NCI-H1417 treated with DMSO at 0.1 percent for 48 hours (cell line): ENCODE data around the gene SOX8.
"Not testable (repeated sequence)": the region's sequence is repeated elsewhere in the genome, so short reads cannot be mapped to it uniquely, and the experiment has no call there.

Source experiments
- DNase-seq: peaks from one replicate; lab custom pipeline; 2025; lab: John Stamatoyannopoulos, UW

The SOX8 gene

DNA sequence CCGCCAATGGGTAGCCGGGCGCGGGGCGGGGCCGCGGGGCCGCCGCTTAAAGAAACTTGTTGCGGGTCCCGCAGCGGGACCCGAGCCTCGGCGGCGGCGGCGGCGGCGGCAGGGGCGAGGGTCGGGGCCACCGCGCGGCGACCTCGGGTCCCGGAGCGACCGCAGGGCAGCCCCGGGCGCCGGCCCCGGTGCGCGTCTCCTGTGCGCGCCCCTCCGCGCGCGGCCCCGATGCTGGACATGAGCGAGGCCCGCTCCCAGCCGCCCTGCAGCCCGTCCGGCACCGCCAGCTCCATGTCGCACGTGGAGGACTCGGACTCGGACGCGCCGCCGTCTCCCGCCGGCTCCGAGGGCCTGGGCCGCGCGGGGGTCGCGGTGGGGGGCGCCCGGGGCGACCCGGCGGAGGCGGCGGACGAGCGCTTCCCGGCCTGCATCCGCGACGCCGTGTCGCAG is at the start of gene SOX8:
Gene SOX8 (plus strand): TSS at position 76 of the 450 bp plus-strand sequence. CDS start 153 bp downstream, at position 229.
- no peak for DNase-seq

DNA sequence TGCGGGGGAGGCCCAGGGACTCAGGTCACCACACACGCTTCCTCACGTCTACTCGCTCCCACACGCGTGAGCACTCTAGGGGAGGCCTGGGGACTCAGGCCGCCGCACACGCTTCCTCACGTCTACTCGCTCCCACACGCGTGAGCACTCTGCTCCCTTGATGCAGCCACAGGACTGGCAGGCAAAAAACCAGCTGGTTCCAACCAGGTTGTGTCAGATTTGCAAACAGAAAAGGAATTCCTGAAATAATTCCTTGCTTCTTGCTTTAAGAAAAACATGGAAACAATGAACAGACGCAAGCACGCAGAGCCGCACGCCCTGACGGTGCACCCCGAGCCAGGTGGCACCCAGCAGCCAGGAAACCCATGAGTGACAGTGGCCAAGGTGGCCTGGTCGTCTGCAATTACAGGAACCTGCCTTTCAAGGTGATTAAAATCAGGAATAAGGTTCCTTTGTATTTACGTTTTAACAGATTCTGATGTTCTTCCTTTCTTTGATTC is 48.7 kb upstream of the SOX8 start:
- DNase-seq: no peak

DNA sequence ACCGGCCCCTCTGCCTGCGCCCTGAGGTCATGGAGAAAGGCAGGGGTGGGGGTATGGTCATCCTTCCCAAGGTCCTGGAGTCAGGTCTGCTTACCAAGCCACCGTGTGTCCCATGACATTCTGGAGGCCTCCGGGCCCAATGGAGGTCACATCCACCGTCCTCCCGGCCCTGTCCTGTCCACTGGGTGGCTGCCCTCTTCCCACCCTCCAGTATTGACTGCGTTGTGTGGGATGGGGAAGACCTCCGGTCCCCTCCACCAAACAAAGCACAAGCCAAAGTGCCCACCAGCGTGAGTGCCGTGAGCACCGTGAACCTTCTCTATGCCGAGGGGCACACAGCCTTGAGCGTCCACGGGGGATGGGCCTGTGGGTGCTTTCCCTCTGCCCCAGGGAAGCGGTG is 48.0 kb upstream of the SOX8 start:
- no peak for DNase-seq

DNA sequence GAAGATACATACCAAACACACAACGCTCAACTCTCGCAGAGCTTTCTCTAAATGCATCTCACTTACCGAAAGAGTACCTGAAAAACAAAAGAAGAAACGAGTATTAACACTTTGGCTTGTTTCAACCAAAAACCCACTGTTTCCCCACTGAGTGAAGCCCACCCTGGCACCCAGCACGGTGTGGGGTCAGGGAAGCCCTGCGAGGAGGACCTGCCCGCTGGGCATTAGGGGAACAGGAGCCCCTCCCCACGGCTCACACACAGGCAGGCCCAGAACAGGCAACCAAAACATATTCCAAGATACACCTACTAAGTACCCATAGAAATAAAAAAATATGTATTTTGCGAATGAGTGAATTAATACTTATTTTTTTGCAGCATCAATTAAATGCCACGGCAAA is 47.4 kb upstream of the SOX8 start:
- no peak for DNase-seq

DNA sequence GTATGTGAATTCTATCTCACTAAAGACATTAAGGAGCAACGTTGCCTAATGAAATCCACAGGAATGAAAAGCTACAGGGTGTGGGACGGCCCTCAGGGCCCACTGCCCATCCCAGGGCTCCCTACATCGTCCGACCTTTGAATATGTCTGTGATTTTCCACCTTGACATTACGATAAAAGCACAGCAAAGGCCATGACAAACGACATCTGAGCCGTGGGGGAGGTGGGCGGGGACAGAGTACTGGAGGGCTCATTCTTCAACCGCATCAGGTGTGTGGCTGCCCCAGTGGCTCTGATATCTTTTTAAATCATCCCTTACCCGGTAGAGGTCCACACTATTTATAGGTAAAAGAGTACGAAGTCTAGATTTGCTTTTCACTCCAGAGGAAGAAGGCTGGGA is 45.9 kb upstream of the SOX8 start:
- no peak for DNase-seq

DNA sequence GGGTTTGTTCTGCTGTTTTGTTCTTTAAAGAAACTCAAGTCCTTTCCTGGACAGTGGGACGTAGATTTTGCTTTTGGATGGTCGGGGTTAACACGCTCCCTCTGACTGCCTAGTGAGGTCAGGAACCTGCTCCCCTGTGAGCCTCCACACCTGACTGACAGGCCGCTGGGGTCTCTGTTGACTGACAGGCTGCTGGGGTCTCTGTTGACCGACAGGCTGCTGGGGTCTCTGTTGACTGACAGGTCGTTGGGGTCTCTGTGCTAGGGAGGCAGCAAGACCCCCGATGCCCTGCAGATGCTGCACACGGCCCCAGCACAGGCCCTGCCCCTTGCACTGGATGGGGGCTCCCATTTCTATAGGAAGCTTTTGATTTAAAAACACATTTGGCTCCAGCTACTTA is 44.3 kb upstream of the SOX8 start:
- DNase-seq: no peak

DNA sequence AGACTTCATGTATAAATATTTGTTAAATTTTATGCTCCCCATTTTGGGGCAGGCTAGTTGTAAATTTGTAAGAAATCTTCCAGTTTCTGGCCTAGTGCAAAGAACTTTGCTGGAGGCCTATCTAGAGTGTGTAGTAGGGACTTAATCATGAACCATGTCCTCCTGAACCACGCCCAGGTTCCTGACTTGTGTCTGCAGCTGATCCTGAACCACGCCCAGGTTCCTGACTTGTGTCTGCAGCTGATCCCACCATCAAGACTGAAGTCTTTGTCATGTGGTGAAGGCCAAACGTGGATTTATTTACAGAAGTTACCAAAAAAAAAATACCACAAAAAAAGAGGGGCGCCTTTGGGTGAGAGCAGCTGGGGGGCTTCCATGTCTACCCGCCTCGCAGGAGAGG is 43.8 kb upstream of the SOX8 start:
- no peak for DNase-seq

DNA sequence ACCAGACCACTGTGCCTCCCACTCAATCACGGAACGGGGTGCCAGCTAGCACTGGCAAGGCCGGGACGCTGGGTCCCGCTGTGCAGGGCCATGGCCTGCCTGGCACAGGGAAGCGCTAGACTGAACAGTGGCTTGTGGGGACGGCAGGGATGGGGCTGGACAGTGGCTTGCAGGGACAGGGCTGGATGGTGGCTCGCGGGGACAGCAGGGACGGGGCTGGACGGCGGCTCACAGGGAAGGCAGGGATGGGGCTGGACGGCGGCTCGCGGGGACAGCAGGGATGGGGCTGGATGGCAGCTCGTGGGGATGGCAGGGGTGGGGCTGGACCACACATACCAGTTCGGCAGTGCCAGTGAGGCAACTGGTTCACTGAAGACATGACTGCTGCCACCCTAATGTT is 43.4 kb upstream of the SOX8 start:
- DNase-seq: no peak

DNA sequence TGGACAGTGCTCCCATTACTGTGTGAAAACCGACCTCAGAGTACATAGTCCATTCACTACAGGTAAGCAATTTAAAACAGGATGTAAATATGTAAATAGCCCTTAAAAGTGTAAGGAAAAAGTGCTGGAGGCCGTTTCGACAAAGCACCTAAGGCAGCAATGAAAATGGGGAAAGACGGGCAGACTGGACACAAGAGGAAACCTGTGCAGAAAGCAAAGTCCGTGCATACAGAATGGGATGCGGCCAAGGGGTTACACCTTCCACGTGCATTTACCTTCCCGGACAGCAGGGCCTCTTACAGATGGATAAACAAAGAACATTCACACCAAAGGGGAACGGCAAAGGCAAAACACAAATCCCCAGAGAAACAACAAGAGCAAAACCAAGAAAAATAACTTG is 42.8 kb upstream of the SOX8 start:
- no peak for DNase-seq

DNA sequence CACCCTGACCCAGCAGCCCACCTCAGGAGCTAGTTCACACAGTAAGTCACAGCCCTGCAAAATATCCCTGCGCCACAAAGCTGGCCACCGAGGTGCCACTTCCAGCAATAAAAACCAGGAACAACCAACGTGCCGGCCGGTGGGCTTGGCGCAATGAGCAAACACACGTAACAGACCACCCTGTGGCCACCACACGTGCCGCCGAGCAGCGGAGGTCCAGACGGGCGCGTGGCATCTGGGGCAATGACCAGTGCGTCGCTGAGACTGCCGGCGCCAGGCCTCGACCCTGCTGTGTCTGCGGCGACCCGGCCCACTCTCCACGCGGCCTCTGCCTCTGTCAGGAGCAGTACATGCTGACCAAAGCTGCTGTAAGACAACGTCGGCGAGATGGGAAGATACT is 42.3 kb upstream of the SOX8 start:
- no peak for DNase-seq

DNA sequence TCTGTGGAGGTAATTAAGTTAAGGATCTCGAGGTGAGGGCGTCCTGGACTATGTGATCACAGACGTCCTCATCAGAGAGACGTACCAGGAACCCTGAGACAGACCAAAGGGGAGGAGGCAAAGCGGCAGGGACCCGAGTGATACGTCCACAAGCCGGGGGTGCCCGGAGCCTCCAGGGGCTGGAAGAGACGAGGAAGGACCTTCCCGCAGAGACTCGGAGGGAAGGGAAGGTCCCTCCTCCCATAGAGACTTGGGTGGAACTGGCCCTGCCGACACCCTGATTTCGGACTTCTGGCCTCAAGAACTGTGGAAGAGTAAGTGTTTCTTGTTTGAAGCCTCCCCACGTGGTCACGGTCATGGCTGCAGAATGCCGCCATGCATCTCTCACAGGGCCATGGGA is 41.6 kb upstream of the SOX8 start:
- DNase-seq: no peak

DNA sequence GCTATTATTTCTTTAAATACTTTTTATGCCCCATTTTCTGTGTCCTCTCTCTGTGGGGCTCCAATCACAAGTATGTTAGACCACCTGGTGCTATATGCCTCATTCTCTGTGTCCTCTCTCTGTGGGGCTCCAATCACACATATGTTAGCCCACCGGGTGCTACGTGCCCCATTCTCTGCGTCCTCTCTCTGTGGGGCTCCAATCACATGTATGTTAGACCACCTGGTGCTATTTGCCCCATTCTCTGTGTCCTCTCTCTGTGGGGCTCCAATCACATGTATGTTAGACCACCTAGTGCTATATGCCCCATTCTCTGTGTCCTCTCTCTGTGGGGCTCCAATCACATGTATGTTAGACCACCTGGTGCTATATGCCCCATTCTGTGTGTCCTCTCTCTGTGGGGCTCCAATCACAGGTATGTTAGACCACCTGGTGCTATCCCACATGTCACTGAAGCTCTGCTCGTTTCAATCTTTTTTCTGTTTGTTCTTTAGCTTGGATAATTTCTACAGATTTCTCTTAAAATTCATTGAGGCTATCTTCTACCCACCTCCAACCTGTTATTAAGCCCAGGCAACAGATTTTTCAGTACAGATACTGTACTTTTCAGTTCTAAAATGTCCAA is 39.0 kb upstream of the SOX8 start:
- DNase-seq: no peak

DNA sequence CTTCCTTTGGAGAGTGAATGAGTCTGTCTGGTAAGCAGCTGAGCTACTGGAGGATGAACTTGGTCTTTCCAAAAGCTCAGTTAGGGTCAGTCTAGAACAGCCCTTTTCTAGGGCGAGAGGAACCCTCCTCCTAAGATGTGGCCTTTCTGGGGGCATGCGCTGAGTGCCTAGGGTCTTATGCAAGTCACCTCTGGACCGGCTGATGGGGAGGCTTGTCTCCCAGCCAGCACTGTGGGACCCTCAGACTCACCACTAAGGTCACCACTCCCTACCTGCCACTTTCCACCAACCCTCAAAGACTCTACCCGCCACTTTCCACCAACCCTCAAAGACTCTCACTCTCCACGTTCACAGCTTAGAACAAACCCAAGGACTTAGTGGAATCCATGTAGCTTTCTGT is 37.6 kb upstream of the SOX8 start:
- no peak for DNase-seq

DNA sequence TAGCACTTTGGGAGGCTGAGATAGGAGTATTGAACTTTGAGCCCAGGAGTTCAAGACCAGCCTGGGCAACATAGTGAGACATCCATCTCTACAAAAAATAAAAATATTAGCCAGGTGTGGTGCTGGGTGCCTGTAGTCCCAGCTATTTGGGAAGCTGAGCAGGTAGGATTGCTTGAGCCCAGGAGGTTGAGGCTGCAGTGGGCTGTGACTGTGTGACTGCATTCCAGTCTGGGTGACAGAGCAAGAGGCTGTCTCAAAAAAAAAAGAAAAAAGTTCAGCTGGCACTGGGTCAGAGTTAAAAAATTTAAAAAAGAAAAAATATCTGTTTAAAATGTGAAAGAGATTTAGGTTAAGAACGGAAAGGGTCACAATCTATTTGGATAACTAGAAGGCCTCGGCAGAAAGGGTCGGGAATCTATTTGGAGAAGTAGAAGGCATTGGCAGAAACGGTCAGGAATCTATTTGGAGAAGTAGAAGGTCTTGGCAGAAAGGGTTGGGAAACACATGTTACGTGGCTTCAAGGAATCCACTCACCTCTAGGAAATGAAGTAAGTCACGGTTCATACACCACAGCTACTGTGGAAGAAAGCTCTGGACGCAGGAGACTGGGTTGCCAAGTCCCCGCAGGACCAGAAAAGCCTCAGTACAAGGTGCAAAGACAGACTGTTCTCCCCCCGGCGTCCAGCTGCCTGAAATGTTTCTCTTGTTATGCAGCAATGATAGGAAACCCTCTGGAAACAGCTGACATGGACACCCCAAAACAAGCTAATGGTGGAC is 36.1 kb upstream of the SOX8 start:
- no peak for DNase-seq

DNA sequence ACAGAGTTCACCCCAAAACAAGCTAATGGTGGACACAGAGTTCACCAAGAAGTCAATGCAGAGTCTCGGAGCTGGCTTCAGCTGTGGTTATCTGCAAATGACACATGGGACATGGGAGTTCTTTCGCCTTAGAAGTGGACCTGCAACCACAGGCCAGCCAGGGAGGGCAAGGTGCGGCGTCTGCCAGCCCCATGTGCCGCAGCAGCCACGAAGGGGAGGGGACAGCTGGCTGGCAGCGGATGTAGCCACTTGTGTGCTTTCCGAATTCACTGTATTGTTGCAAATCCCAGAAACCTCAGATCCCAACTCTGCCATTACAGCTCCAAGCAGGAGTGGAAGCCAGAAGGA is 35.5 kb upstream of the SOX8 start:
- no peak for DNase-seq

DNA sequence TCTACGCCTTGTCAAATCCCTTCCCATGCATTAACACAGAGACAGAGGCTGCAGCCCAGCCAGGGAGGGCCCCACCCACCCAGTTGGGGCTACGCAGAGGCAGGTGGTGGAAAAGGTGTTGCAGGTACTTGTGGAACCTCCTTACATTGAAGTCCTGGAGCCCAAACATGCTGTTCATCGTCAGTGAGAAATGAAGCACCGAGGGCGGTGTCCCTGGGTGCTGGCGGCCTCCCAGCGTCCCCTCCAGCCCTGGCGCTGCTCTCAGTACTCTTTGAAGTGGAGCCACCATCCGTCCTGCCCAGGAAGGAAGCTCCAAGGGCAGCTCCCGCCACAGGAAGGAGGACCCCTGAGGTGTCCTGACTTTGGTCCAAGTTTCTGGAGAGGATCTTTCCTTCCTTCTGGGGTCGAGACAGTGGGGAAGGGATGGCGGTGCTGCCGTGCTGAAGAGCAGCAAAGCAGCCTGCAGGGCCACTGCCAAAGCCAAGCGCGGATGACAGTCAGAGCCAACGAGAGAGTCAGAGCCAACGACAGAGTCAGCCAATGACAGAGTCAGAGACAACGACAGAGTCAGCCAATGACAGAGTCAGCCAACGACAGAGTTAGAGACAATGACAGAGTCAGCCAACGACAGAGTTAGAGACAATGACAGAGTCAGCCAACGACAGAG is 34.2 kb upstream of the SOX8 start:
- no peak for DNase-seq

DNA sequence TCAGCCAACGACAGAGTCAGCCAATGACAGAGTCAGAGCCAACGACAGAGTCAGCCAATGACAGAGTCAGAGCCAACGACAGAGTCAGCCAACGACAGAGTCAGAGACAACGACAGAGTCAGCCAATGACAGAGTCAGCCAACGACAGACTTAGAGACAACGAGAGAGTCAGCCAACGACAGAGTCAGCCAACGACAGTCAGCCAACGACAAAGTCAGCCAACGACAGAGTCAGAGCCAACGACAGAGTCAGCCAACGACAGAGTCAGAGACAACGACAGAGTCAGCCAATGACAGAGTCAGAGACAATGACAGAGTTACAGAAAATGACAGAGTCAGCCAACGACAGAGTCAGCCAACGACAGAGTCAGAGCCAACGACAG is 33.7 kb upstream of the SOX8 start:
- not testable (repeated sequence) for DNase-seq

DNA sequence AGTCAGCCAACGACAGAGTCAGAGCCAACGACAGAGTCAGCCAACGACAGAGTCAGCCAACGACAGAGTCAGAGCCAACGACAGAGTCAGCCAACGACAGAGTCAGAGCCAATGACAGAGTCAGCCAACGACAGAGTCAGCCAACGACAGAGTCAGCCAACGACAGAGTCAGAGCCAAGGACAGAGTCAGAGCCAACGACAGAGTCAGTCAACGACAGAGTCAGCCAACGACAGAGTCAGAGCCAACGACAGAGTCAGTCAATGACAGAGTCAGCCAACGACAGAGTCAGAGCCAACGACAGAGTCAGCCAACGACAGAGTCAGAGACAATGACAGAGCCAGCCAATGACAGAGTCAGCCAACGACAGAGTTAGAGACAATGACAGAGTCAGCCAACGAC is 32.8 kb upstream of the SOX8 start:
- not testable (repeated sequence) for DNase-seq

DNA sequence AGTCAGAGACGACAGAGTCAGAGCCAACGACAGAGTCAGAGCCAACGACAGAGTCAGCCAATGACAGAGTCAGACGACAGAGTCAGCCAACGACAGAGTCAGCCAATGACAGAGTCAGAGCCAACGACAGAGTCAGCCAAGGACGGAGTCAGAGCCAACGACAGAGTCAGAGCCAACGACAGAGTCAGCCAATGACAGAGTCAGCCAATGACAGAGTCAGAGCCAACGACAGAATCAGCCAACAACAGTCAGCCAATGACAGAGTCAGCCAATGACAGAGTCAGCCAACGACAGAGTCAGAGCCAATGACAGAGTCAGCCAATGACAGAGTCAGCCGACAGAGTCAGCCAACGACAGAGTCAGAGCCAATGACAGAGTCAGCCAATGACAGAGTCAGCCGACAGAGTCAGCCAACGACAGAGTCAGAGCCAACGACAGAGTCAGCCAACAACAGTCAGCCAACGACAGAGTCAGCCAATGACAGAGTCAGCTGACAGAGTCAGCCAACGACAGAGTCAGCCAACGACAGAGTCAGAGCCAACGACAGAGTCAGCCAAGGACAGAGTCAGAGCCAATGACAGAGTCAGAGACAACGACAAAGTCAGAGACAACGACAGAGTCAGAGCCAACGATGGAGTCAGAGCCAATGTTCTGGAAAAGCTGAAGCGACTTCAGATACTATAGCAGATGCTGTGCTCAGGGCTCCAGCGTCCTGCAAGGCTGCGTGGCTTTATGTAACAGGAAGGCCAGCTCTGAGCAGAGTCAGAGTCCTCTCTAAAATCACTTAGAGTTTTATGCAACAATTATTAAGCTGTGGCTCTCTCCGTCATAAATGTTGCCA is 30.6 kb upstream of the SOX8 start:
- DNase-seq: not testable (repeated sequence)

DNA sequence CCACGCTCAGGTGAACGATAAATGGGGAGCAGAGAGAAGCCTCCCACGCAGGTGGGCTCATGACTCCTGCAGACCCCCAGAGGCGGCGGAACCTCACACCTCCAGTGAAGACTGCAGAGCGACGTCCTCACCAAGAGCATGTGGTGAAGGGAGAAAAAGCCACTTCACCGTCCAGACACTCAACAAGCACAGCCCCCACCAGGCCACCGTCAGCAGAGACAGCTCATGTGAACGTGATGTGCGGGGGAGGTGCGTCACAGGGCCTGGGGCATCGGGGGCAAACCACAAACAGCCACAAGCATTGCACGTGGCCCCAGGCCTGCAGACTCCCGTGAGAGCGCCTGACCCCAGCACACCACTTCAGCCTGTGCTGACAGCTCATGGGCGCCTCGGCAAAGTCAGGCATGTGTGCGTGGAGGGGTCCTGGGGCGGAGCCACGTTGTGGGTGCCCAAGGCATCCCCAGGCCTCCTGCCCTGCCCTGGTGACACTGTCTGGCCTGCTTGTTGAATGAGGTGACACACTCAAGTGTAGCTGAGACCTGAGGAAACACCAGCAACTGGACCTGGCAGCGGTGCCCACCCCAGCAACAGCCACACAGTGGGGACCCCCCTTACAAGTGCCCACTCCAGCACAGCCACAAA is 29.8 kb upstream of the SOX8 start:
- DNase-seq: no peak

DNA sequence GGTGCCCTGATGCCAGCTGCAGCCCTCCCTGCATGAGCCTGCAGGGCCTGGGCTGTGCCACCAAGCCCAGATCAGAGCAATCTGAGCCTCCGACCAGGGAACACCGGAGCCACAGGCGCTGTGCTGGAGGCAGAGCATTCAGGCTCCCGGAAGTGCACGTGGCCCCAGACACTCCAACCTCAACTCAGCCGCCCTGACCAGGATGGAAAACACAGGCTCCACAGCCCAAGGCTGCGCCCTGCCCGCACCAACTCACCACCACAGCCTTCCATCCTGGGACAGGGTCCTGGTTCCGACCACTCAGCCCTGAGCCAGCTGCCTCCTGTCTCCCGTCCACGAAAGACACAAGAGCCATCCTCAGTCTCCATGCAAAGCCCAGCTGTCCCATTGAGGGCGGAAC is 29.2 kb upstream of the SOX8 start:
- DNase-seq: no peak

DNA sequence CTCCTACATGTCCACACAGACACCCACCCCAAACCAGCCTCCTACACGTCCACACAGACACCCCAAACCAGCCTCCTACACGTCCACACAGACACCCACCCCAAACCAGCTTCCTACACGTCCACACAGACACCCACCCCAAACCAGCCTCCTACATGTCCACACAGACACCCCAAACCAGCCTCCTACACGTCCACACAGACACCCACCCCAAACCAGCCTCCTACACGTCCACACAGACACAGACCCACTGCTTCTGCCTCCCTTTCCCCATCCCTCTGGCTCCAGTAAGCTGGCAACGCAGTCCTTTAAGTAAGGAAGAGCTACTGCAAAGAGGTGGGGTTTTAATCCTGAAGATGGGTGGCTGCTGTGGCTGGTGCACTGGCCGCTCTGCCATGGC is 27.8 kb upstream of the SOX8 start:
- DNase-seq: not testable (repeated sequence)
